ENCODE measurements around the gene LMOD2.

GRCh38 chr7:123661765-123662164, 6.1 kb downstream of the LMOD2 start:
- TF ChIP-seq ZNF600 (tag by site-specific recombination; IDR thresholded peaks at IDR 0.05): no peak
- TF ChIP-seq ZNF639 (tag by site-specific recombination; IDR thresholded peaks at IDR 0.05): no peak
- no peak for TF ChIP-seq CTCF (tag by site-specific recombination; IDR thresholded peaks at IDR 0.05)
- no peak for TF ChIP-seq TCF7L2 (IDR thresholded peaks at IDR 0.05; ENCODE audit: borderline replicate concordance, low read depth, low read length)
- TF ChIP-seq ZNF555 (tag by site-specific recombination; conservative IDR thresholded peaks at IDR 0.05): no peak
- no peak for TF ChIP-seq KLF10 (tag by site-specific recombination; IDR thresholded peaks at IDR 0.05)
- TF ChIP-seq ZNF302 (tag by site-specific recombination; IDR thresholded peaks at IDR 0.05; ENCODE audit: low read depth): no peak

Measured in HEK293 (cell line).